GM18870 (cell line): ENCODE data around the gene SETX.
A peak's percentile ranks its signal among the peaks of the same experiment; 100 is the strongest.
"Not testable (repeated sequence)": the region's sequence is repeated elsewhere in the genome, so short reads cannot be mapped to it uniquely, and the experiment has no call there.

Experiments used
- ATAC-seq: cut with Tn5 transposase; IDR thresholded peaks from one replicate; pipeline ENCODE4 v1.9.1; 2021; ENCODE audit warnings: moderate library complexity; ENCODE audit not compliant: unreplicated experiment

The SETX gene

DNA sequence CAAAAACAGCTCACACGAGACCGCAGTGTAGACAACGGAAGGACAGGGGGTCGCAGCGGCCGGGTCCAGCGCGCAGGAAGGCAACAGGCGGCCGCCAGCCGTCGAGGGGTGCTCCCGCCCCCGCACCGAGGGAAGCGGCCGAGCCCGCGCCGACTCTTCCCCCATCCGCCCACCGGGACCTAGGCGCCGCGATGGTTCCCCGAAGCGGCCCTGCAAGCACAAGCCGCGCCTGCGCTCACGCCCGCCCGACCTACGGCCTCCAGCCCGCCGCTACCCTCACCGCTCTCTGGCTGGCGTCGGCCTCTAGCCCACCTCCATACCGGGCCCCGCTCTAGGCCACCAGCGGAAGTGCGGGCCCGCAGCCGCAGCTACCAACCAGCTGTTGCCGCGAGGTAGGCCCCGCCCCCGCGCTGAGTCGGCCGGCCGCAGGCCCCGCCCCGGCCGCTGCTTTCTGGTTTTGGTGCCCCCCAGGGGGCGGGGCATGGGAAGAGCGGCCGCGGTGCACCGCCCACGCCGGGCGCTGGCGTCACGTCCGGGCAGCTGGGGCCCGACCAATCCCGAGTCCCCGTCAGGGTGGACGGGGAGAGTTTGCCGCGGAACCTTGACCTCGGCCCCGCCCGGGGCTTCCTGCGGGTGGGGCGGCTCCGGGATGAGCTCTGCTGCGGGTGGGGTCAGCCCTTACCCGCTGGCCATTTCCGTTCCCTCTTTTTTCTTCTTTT is at the start of gene SETX:
SETX (minus strand) TSS at position 350 of the 719 bp plus-strand sequence. CDS start 5,558 bp downstream, outside the sequence.
- peak; percentile 66 for ATAC-seq

GRCh38 chr9:132404228-132404881 is 49.6 kb upstream of the SETX start:
- no peak for ATAC-seq

DNA sequence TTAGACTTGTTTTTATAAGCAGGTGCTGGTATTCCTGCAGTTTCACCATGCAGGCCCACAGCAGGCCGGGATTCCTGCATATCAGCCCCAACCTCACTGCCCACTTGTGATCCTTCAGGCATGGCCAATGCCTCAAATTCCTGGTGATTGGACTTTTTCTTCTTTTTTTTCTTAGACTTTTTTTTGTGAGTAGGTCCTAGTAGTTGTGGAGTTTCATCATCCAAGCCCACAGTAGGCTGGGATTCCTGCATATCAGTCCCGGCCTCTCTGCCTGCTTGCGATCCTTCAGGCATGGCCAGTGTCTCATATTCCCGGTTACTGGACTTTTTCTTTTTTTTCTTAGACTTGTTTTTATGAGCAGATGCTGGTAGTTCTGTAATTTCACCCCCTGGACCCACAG is 47.0 kb upstream of the SETX start:
- ATAC-seq: no peak

- no peak for ATAC-seq
Measured at GRCh38 chr9:132395560-132395959, 40.8 kb upstream of the SETX start.

- no peak for ATAC-seq
Measured at GRCh38 chr9:132391449-132391848, 36.7 kb upstream of the SETX start.

- no peak for ATAC-seq
Measured at GRCh38 chr9:132390966-132391365, 36.2 kb upstream of the SETX start.

DNA sequence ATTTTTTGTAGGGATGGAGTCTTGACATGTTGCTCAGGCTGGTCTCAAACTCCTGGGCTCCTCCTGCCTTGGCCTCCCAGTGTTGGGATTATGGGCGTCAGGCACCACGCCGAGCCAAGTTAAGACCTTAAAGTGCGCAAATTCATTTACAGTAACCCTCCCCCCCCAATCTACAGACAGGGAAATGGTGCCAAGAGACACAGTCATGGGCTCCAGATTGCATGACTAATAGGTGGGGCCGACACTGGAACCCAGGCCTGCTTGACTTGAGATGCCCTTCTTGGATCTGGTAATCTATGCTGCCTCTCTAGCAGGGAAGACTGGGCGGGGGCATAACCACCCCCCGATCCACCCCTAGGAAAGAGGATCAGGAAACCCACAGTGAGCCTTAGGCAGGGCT is 32.3 kb upstream of the SETX start:
- ATAC-seq: no peak

GRCh38 chr9:132384376-132384775 is 29.6 kb upstream of the SETX start:
- no peak for ATAC-seq

DNA sequence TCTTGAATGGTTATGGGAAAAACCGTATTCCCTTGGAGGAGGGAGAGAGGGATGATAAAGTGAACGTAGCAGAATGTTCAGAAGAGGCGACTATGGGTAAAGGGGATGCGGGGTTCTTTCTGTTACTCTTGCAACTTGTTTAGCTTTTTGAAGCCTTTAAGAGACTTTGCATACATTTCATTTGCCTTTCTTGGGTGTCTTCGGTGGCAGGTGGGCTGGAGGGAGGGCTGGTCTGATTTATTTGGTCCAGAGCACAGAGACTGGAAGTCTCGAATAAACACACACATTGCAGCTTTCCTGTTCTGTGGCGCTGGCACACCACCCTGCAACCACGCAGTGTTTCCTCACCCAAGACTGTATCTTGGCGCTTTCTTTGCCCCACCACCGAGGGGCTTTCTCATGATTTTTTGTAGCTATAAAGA is 28.7 kb upstream of the SETX start:
- ATAC-seq: no peak

GRCh38 chr9:132381966-132382541 is 27.3 kb upstream of the SETX start:
- peak; percentile 55 for ATAC-seq

GRCh38 chr9:132378416-132378815 is 23.6 kb upstream of the SETX start:
- ATAC-seq: not testable (repeated sequence)

DNA sequence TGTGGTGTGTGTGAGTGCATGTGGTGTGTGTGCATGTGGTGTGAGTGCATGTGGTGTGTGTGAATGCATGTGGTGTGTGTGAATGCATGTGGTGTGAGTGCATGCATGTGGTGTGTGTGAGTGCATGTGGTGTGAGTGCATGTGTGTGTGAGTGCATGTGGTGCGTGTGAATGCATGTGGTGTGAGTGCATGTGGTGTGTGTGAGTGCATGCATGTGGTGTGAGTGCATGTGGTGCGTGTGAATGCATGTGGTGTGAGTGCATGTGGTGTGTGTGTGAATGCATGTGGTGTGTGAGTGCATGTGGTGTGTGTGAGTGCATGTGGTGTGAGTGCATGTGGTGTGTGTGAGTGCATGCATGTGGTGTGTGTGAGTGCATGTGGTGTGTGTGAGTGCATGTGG is 23.0 kb upstream of the SETX start:
- ATAC-seq: not testable (repeated sequence)

- ATAC-seq: no peak
Measured at GRCh38 chr9:132372177-132373095, 17.6 kb upstream of the SETX start.

GRCh38 chr9:132370592-132370991 is 15.8 kb upstream of the SETX start:
- no peak for ATAC-seq

DNA sequence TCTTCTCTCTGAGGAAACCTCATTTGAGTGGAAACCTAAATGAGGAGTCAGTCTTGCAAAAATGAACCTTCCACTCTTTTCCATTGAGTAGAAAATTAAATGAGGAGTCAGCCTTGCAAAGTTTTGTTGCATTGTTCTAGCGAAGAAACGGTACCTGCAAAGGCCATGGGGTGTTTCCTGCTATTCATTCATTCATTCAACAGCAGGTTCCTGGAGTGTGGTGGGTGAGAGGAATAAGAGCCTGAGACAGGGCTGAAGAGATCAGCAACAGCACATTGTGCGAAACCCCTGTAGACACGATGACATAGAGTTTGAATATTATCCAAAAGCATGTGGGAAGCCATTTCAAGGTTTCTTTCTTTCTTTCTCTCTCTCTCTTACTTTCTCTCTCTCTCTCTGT is 14.6 kb upstream of the SETX start:
- no peak for ATAC-seq

- ATAC-seq: no peak
Measured at GRCh38 chr9:132367613-132368313, 13.0 kb upstream of the SETX start.

GRCh38 chr9:132366481-132366880 is 11.7 kb upstream of the SETX start:
- ATAC-seq: no peak

- no peak for ATAC-seq
Measured at GRCh38 chr9:132365986-132366385, 11.2 kb upstream of the SETX start.

GRCh38 chr9:132364068-132364467 is 9.3 kb upstream of the SETX start:
- ATAC-seq: no peak

DNA sequence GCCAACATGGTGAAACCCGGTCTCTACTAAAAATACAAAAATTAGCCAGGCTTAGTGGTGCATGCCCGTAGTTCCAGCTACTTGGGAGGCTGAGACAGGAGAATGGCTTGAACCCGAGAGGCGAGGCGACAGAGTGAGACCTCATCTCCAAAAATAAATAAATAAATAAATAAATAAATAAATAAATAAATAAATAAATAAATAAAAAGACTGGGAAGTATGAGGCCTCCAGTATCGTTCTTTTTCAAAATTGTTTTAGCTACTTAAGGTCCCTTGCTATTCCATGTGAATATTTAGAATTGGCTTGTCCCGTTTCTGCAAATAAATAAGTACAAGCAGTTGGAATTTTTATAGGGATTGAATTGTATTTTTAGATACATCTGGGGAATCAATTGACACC is 3.0 kb upstream of the SETX start:
- no peak for ATAC-seq
